RWPE2 (cell line): ENCODE data around the gene CIDEA.

Source experiments
- ATAC-seq: fragments of 200-7000 bp; cut with Tn5 transposase; 3 replicates; pipeline ENCODE4 v1.9.1; 2021; ENCODE audit warnings: low read depth
- DNase-seq: peaks from one replicate; pipeline ENCODE4 v3.0.0-alpha.2; 2020; ENCODE audit warnings: low spot score
- H3K27ac ChIP-seq: fragments of 450-650 bp; 2 replicates; pipeline ENCODE4 v1.5.1; 2017; ENCODE audit warnings: mild to moderate bottlenecking; ENCODE audit not compliant: poor library complexity, severe bottlenecking
- H3K27me3 ChIP-seq: fragments of 250-450 bp; sonication (Bioruptor Pico); 2 replicates; pipeline ENCODE4 v1.5.1; 2021; ENCODE audit warnings: mild to moderate bottlenecking, moderate library complexity; ENCODE audit not compliant: insufficient read depth, poor library complexity, severe bottlenecking
- H3K36me3 ChIP-seq: fragments of 250-450 bp; sonication (Bioruptor Pico); 2 replicates; pipeline ENCODE4 v1.5.1; 2020; ENCODE audit warnings: low read depth, mild to moderate bottlenecking, moderate library complexity
- H3K4me1 ChIP-seq: fragments of 250-450 bp; sonication (Bioruptor Pico); 2 replicates; pipeline ENCODE4 v1.5.1; 2021; ENCODE audit warnings: mild to moderate bottlenecking, moderate library complexity; ENCODE audit not compliant: insufficient read depth, poor library complexity, severe bottlenecking
- H3K4me3 ChIP-seq: fragments of 250-450 bp; sonication (Bioruptor Pico); 2 replicates; pipeline ENCODE4 v1.5.1; 2021; ENCODE audit warnings: mild to moderate bottlenecking, moderate library complexity; ENCODE audit not compliant: severe bottlenecking
- H3K9me3 ChIP-seq: fragments of 250-450 bp; sonication (Bioruptor Pico); 2 replicates; pipeline ENCODE4 v1.5.1; 2021; ENCODE audit warnings: mild to moderate bottlenecking, moderate library complexity; ENCODE audit not compliant: severe bottlenecking
- TF ChIP-seq, protein P1 (sequence below): fragments of 450-650 bp; IDR thresholded peaks from one replicate; pipeline ENCODE4 v1.5.1; 2017; ENCODE audit warnings: mild to moderate bottlenecking, moderate library complexity; ENCODE audit not compliant: poor library complexity, severe bottlenecking

Gene CIDEA

DNA sequence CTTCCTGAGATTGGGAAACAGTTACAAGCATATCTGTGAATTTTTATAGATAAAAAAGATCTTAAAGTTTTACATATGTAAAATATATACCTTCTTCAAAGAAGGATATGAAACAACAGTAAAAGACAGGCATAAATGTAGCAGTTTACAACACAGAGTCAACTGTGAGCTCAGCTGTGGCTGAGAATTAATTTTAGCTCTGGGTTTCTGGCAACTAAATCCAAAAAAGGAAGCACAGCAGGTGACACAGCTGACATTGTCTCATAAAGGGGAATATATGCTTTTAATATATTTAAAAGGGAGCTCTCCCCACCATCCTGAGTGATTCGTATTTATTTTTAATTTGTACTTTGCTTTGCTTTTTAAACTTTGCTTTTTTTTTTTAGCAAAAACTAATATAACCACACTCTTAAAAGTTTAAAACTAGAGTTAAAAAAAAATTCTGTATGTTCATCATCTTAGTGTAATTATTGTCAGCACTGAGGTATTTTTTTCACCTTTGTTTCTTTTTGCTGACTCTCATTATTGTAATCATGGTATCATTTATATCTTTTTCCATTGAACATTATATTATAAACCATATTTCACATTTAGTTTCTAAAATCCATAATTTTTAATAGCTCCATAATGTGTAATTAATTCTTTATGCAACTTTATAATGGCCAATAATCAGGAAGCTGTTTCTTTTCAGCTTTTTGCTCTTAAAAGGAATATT, 60.6 kb downstream of the CIDEA start:
- Histone ChIP-seq H3K27me3 (no peaks in the 10 kb centered on the region), H3K9me3 (peaks cover 10% of the 10 kb centered on the region), H3K36me3 (peaks cover 98% of the 10 kb centered on the region), H3K4me1 (peaks cover 15% of the 10 kb centered on the region), H3K27ac (no peak overlapping the region), H3K4me3 (no peak overlapping the region)
- TF ChIP-seq, protein P1, sequence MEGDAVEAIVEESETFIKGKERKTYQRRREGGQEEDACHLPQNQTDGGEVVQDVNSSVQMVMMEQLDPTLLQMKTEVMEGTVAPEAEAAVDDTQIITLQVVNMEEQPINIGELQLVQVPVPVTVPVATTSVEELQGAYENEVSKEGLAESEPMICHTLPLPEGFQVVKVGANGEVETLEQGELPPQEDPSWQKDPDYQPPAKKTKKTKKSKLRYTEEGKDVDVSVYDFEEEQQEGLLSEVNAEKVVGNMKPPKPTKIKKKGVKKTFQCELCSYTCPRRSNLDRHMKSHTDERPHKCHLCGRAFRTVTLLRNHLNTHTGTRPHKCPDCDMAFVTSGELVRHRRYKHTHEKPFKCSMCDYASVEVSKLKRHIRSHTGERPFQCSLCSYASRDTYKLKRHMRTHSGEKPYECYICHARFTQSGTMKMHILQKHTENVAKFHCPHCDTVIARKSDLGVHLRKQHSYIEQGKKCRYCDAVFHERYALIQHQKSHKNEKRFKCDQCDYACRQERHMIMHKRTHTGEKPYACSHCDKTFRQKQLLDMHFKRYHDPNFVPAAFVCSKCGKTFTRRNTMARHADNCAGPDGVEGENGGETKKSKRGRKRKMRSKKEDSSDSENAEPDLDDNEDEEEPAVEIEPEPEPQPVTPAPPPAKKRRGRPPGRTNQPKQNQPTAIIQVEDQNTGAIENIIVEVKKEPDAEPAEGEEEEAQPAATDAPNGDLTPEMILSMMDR = no peak
- no peak for ATAC-seq
- no peak for DNase-seq

GRCh38 chr18:12315490-12315889, 61.3 kb downstream of the CIDEA start:
- H3K4me1 ChIP-seq = peaks cover 13% of the 10 kb centered on the region
- no peak overlapping the region for H3K4me3 ChIP-seq
- DNase-seq = no peak
- peaks cover 10% of the 10 kb centered on the region for H3K9me3 ChIP-seq
- H3K27ac ChIP-seq = no peak overlapping the region
- no peak for ATAC-seq
- TF ChIP-seq, protein P1 = no peak
- H3K27me3 ChIP-seq = no peaks in the 10 kb centered on the region
- peaks cover 98% of the 10 kb centered on the region for H3K36me3 ChIP-seq

- peaks cover 10% of the 10 kb centered on the region for H3K9me3 ChIP-seq
- no peak overlapping the region for H3K4me3 ChIP-seq
- ATAC-seq = peak; percentile 24; the same call in 2 of the 3 replicates
- H3K27ac ChIP-seq = no peak overlapping the region
- H3K27me3 ChIP-seq = no peaks in the 10 kb centered on the region
- DNase-seq = no peak
- TF ChIP-seq, protein P1 = no peak
- peaks cover 98% of the 10 kb centered on the region for H3K36me3 ChIP-seq
- peaks cover 13% of the 10 kb centered on the region for H3K4me1 ChIP-seq
Measured at GRCh38 chr18:12315911-12316310, 61.8 kb downstream of the CIDEA start.

DNA sequence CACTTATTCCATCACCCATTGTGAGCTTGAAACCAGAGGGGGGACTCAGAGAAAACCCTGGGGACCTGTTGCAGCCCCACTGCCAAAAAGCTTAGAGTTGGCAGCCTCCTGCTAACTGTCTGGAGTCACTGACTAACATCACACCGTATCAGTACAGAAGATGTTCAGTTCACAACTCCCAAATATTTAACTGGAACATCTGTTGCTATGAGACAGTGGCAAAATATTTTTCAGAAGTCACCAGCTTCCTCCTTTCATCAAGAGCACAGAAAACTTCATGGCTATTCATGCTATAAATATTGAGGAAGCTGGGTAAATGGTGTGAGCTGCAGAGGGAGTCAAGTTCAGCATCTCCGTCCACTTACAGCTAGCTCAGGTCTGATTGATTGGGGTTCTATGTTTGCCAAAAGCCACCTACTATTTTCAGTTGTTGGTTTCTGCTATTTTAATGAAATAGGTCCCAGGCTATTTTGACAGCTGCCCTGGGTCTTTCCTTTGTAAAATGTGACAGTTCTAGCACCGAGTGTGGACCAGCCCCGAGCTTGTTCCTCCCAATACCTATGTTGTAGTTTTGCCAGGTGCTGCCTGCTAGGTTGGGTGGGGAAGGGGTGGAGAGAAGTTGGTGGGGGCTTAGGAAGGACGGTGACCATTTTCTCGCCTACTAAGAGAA, 63.6 kb downstream of the CIDEA start:
- Histone ChIP-seq H3K27me3 (no peaks in the 10 kb centered on the region), H3K27ac (peak overlapping the region; percentile 4), H3K9me3 (no peaks in the 10 kb centered on the region), H3K4me3 (no peak overlapping the region), H3K36me3 (peaks cover 98% of the 10 kb centered on the region), H3K4me1 (peaks cover 13% of the 10 kb centered on the region)
- TF ChIP-seq, protein P1 = no peak
- ATAC-seq (0 out of 3 replicates have a peak, but pooled peaks have one; percentile 3), DNase-seq (no peak)

DNA sequence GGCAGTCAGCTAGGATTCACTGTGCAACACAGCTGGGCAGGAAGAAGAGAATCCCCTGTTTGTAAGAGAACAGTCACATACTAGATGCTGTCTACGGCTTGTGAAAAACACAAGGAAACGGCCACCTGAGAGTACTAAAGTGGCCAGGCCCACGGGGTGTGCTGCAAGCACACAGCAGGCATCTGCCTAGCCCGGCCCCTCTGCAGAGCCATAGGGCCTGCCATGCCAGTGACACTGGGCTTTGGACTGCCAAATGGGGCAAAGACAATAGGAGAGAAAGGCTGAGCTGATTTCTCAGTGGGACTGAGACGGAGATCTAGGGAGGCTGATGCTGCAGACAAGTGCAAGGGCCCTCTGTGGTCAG, 64.2 kb downstream of the CIDEA start:
- TF ChIP-seq, protein P1 = no peak
- Histone ChIP-seq H3K36me3 (peaks cover 98% of the 10 kb centered on the region), H3K27ac (peak overlapping the region; percentile 4), H3K4me1 (peaks cover 10% of the 10 kb centered on the region), H3K9me3 (no peaks in the 10 kb centered on the region), H3K4me3 (no peak overlapping the region), H3K27me3 (no peaks in the 10 kb centered on the region)
- ATAC-seq (peak; percentile 22; the same call in 2 of the 3 replicates), DNase-seq (no peak)
